HUES48 (cell line): ENCODE data around the gene OSTF1.

ENCODE experiments used
- H3K27ac ChIP-seq: one replicate; pipeline ENCODE4 v1.7.0; 2013; ENCODE audit warnings: low read depth, low read length, inconsistent platforms
- H3K27me3 ChIP-seq: 2 replicates; pipeline ENCODE4 v1.6.1; 2013; ENCODE audit warnings: mild to moderate bottlenecking, low read length; ENCODE audit not compliant: control insufficient read depth, insufficient read depth
- H3K36me3 ChIP-seq: 2 replicates; pipeline ENCODE4 v1.6.1; 2013; ENCODE audit warnings: low read length; ENCODE audit not compliant: control insufficient read depth, insufficient read depth
- H3K4me1 ChIP-seq: 2 replicates; pipeline ENCODE4 v1.6.1; 2013; ENCODE audit warnings: mild to moderate bottlenecking, low read length; ENCODE audit not compliant: control insufficient read depth, insufficient read depth
- H3K4me3 ChIP-seq: 2 replicates; pipeline ENCODE4 v1.5.1; 2013; ENCODE audit warnings: mild to moderate bottlenecking, low read depth, low read length
- H3K9ac ChIP-seq: 2 replicates; pipeline ENCODE4 v1.6.1; 2013; ENCODE audit warnings: mild to moderate bottlenecking, low read depth, low read length, moderate library complexity
- H3K9me3 ChIP-seq: 2 replicates; pipeline ENCODE4 v1.6.1; 2013; ENCODE audit warnings: low read length; ENCODE audit not compliant: control insufficient read depth, insufficient read depth

OSTF1 gene

DNA sequence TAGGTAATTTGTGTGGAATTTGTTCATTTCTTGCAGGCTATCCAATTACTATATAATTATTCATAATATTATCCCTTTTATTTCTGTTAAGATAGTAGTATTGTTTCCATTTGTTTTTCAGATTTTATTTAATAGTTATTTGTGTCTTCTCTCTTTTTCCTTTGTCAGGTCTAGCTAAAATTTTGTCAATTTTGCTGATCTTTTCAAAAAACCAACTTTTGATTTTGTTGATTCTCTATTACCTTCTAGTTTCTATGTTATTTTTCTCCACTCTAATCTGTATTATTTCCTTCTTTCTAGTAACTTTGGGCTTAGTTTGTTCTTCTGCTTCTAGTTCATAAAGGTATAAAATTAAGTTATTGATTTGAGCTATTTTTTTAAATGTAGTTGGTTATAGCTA lies 76.3 kb downstream of the OSTF1 start:
- H3K9ac ChIP-seq = no peak overlapping the region
- no peaks in the 10 kb centered on the region for H3K27me3 ChIP-seq
- no peak overlapping the region for H3K27ac ChIP-seq
- no peak overlapping the region for H3K4me3 ChIP-seq
- H3K36me3 ChIP-seq = no peaks in the 10 kb centered on the region
- peaks cover 6% of the 10 kb centered on the region; the same call in 1 of the 2 replicates for H3K4me1 ChIP-seq
- 0 out of 2 replicates have a peak, but pooled peaks cover 4% of the 10 kb centered on the region for H3K9me3 ChIP-seq

- H3K27ac ChIP-seq = no peak overlapping the region
- H3K27me3 ChIP-seq = no peaks in the 10 kb centered on the region
- H3K9me3 ChIP-seq = 0 out of 2 replicates have a peak, but pooled peaks cover 4% of the 10 kb centered on the region
- H3K4me1 ChIP-seq = peaks cover 13% of the 10 kb centered on the region; the same call in 1 of the 2 replicates
- H3K9ac ChIP-seq = no peak overlapping the region
- H3K4me3 ChIP-seq = no peak overlapping the region
- no peaks in the 10 kb centered on the region for H3K36me3 ChIP-seq
Measured at GRCh38 chr9:75167281-75167680, 79.0 kb downstream of the OSTF1 start.

DNA sequence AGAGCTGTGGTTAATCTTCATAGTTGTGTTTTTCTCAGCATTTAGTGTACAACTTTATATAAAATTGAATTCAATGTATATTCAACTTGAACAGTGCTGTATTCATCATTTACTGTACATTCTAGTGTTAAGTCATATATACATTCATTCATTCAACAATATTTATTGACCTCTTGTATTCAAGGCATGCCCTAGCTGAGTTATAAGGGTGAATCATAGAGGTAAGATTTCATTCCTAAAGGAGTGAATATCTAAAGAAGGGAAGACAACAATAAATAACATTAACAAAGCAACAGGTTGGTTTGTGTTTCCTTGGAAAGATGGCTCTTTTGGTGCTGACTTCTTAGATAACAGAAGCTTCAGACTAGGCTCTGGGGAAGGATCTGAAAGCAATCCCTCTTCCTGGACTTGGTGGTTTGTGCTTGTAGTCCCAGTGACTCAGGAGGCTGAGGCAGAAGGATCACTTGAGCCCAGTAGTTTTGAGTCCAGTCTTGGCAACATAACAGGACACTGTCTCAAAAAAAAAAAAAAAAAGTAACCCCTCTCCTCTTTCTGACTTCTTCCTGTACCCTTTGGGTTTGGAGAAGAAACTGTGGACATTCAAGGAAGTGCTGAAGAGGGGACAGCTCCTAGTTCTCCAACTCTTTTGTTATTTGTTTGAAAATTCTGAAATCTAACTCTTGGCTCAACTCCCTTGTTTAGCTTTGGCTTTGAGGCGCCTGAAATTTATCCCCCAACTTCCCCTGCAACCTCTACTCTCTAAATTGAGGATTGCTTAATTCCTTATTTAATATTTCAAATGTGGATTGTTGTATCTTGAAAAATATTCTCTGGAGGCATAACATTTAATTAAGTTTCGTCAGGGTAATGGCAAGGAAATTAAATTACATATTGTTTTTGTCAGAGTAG lies 80.2 kb downstream of the OSTF1 start:
- Histone ChIP-seq H3K4me1 (peaks cover 13% of the 10 kb centered on the region; the same call in 1 of the 2 replicates), H3K27me3 (no peaks in the 10 kb centered on the region), H3K9me3 (0 out of 2 replicates have a peak, but pooled peaks cover 4% of the 10 kb centered on the region), H3K4me3 (no peak overlapping the region), H3K27ac (no peak overlapping the region), H3K9ac (no peak overlapping the region), H3K36me3 (no peaks in the 10 kb centered on the region)

DNA sequence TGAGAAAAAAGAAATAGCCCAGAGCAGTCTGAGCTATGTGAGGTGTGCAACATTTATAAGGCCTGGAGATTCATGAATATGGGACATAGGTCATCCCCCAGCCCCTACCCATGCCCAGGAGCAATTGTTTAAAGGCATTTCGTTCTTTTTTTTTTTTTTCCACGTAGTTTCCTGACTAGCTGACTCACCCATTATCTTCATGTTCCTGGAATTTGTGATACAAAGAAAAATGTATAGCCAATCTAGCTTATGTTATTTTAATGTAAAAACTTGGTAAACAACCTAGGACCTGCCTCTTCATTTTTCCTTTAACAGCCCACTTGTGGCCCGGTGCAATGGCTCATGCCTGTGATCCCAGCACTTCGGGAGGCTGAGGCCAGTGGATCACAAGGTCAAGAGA lies 81.3 kb downstream of the OSTF1 start:
- no peak overlapping the region for H3K27ac ChIP-seq
- H3K4me3 ChIP-seq = no peak overlapping the region
- no peaks in the 10 kb centered on the region for H3K27me3 ChIP-seq
- 0 out of 2 replicates have a peak, but pooled peaks cover 4% of the 10 kb centered on the region for H3K9me3 ChIP-seq
- no peaks in the 10 kb centered on the region for H3K36me3 ChIP-seq
- peaks cover 13% of the 10 kb centered on the region; the same call in 1 of the 2 replicates for H3K4me1 ChIP-seq
- H3K9ac ChIP-seq = no peak overlapping the region

DNA sequence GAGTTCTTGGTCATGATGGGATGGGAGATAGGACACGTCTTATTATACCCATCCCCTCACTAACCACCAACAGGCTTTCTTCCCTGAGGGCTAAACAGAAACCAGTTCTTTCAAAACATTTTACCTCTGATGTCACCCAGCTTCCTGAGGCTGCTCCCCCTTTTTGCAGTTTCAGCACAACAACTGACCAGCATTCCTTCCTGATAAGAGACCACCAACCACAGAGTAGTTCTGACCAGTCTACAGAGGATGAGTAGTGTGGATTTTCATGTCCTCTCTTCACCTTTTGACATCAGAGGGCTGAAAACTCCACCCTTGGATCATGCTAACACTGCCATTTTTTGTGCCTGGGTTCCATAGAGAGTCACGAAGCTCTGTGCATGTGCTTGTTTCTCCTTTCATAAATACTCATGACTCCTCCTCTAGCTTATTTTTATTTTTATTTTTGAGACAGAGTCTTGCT lies 82.6 kb downstream of the OSTF1 start:
- Histone ChIP-seq H3K4me1 (peaks cover 13% of the 10 kb centered on the region; the same call in 1 of the 2 replicates), H3K4me3 (no peak overlapping the region), H3K9me3 (0 out of 2 replicates have a peak, but pooled peaks cover 4% of the 10 kb centered on the region), H3K27ac (no peak overlapping the region), H3K9ac (no peak overlapping the region), H3K36me3 (no peaks in the 10 kb centered on the region), H3K27me3 (no peaks in the 10 kb centered on the region)

DNA sequence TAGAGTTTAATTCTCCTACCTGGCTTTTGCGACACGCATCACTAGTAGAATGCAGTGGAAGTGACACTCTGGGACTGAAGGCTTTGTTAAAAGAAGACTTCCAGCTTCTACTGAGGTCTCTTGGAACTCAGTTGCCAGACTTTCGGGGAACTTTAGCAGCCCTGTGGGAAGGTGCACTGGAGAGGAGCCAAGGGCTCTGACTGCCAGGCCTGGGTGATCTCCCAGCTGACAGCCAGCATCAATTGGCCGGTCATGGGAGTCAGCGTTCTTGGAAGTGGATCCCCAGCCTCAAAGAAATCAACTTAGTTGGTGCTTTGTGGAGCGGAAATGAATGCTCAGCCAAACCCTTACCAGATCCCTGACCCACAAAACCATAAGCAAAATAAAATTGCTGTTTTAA lies 87.1 kb downstream of the OSTF1 start:
- Histone ChIP-seq H3K27me3 (no peaks in the 10 kb centered on the region), H3K9ac (no peak overlapping the region), H3K4me3 (no peak overlapping the region), H3K36me3 (no peaks in the 10 kb centered on the region), H3K4me1 (no peaks in the 10 kb centered on the region), H3K9me3 (no peaks in the 10 kb centered on the region), H3K27ac (no peak overlapping the region)

GRCh38 chr9:75176037-75176436 lies 87.7 kb downstream of the OSTF1 start:
- Histone ChIP-seq H3K4me1 (no peaks in the 10 kb centered on the region), H3K36me3 (no peaks in the 10 kb centered on the region), H3K4me3 (no peak overlapping the region), H3K27ac (no peak overlapping the region), H3K27me3 (no peaks in the 10 kb centered on the region), H3K9me3 (no peaks in the 10 kb centered on the region), H3K9ac (no peak overlapping the region)

GRCh38 chr9:75181750-75182149 lies 93.4 kb downstream of the OSTF1 start:
- no peaks in the 10 kb centered on the region for H3K4me1 ChIP-seq
- H3K27ac ChIP-seq = no peak overlapping the region
- no peaks in the 10 kb centered on the region for H3K27me3 ChIP-seq
- H3K9me3 ChIP-seq = no peaks in the 10 kb centered on the region
- no peak overlapping the region for H3K9ac ChIP-seq
- no peaks in the 10 kb centered on the region for H3K36me3 ChIP-seq
- no peak overlapping the region for H3K4me3 ChIP-seq

GRCh38 chr9:75183306-75183705 lies 95.0 kb downstream of the OSTF1 start:
- Histone ChIP-seq H3K9ac (no peak overlapping the region), H3K36me3 (no peaks in the 10 kb centered on the region), H3K4me3 (no peak overlapping the region), H3K4me1 (no peaks in the 10 kb centered on the region), H3K9me3 (no peaks in the 10 kb centered on the region), H3K27ac (no peak overlapping the region), H3K27me3 (no peaks in the 10 kb centered on the region)

DNA sequence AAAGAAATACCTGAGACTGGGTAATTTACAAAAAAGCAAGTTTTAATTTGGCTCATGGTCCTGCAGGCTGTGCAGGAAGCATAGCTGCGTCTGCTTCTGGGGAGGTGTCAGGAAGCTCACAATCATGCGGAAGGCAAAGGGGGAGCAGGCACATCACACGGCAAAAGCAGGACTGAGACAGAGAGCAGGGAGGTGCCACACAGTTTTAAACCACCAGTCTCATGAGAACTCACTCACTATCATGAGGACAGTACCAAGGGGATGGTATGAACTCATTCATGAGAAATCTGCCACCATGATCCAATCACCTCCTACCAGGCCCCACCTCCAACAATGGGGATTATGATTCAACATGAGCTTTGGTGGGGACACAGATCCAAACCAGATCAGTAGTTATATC lies 96.2 kb downstream of the OSTF1 start:
- Histone ChIP-seq H3K9ac (no peak overlapping the region), H3K36me3 (no peaks in the 10 kb centered on the region), H3K27me3 (no peaks in the 10 kb centered on the region), H3K27ac (no peak overlapping the region), H3K9me3 (no peaks in the 10 kb centered on the region), H3K4me3 (no peak overlapping the region), H3K4me1 (no peaks in the 10 kb centered on the region)

DNA sequence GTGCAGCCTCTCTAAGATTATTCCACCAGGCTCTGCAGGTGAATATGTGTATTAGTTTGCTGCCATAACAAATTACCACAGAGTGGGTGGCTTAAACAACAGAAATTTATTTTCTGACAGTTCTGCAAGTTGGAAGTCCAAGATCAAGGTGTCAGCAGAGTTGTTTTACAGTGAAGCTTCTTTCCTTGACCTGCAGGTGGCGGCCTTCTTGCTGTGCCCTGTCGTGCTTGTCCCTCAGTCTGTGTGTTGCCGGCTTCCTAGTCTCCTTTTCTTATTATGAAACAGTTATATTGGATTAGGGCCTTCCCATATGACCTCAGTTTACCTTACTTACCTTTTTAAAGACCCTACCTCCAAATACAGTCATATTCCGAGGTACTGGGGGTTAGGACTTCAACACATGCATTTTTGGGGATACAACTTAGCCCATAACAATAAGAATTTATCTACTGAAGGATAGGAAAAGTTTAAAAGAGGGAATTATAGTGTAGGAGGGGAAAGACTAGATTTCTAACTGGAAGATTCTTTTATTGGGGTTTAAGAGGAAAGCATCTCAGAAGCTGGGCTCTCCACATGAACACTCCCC lies 97.4 kb downstream of the OSTF1 start:
- no peak overlapping the region for H3K9ac ChIP-seq

More for the DNA sequence above, 97.4 kb downstream of the OSTF1 start:
- H3K36me3 ChIP-seq = no peaks in the 10 kb centered on the region
- no peaks in the 10 kb centered on the region for H3K27me3 ChIP-seq
- H3K4me1 ChIP-seq = no peaks in the 10 kb centered on the region
- H3K9me3 ChIP-seq = no peaks in the 10 kb centered on the region
- H3K4me3 ChIP-seq = no peak overlapping the region
- H3K27ac ChIP-seq = no peak overlapping the region
